CD4-positive, CD25-positive, alpha-beta regulatory T cell (primary cell): Measurements from ENCODE around the gene OR2L3. TPM values are rescaled to one million over a fixed set of nuclear protein-coding genes. Genes with fewer than 3 reads are reported as not detected.

ENCODE experiments used
- ATAC-seq, 2 donors: fragments of 150-1000 bp; cut with Tn5 transposase; one replicate each; pipeline ENCODE4 v1.10.0; 2021; ENCODE audit warnings: low read depth in 2 of 2, moderate number of reproducible peaks in 2 of 2, moderate library complexity in 1 of 2
- DNase-seq, 3 donors: peaks; one replicate each; pipeline versions ENCODE4 v3.0.0 to v3.0.0-alpha.2; 2012 to 2022; ENCODE audit warnings: mixed read lengths in 1 of 3
- H3K27ac ChIP-seq: one replicate; pipeline ENCODE4 v1.7.0; 2013; ENCODE audit warnings: mild to moderate bottlenecking, low read length; ENCODE audit not compliant: insufficient read depth, poor library complexity, severe bottlenecking
- H3K27me3 ChIP-seq: one replicate; pipeline ENCODE4 v1.7.0; 2013; ENCODE audit warnings: low read length; ENCODE audit not compliant: control insufficient read depth, insufficient read depth
- H3K36me3 ChIP-seq: one replicate; pipeline ENCODE4 v1.7.0; 2013; ENCODE audit warnings: mild to moderate bottlenecking, low read length, moderate library complexity; ENCODE audit not compliant: control insufficient read depth, insufficient read depth
- H3K4me1 ChIP-seq: 2 replicates; pipeline ENCODE4 v1.7.0; 2013; ENCODE audit warnings: mild to moderate bottlenecking, low read length; ENCODE audit not compliant: insufficient read depth, control insufficient read depth, poor library complexity, severe bottlenecking
- H3K4me3 ChIP-seq: one replicate; pipeline ENCODE4 v1.7.0; 2013; ENCODE audit warnings: low read depth, mild to moderate bottlenecking, low read length, moderate library complexity
- H3K9me3 ChIP-seq, 2 experiments: 1 replicate in 1 of 2; 2 replicates in 1 of 2; pipeline ENCODE4 v1.7.0; 2013; ENCODE audit warnings: low read length in 2 of 2, mild to moderate bottlenecking in 1 of 2, moderate library complexity in 1 of 2; ENCODE audit not compliant: control insufficient read depth in 2 of 2
- H3K27ac Mint-ChIP-seq, 3 donors: one replicate each; pipeline ENCODE4 v1.8.0; 2020 to 2022; ENCODE audit warnings: mild to moderate bottlenecking in 3 of 3, mixed read lengths in 3 of 3, moderate library complexity in 2 of 3
- H3K27me3 Mint-ChIP-seq: one replicate; pipeline ENCODE4 v1.8.0; 2022; ENCODE audit warnings: mild to moderate bottlenecking, mixed read lengths
- H3K36me3 Mint-ChIP-seq: one replicate; pipeline ENCODE4 v1.8.0; 2020; ENCODE audit warnings: mixed read lengths
- H3K4me1 Mint-ChIP-seq, 4 donors: one replicate each; pipeline ENCODE4 v1.8.0; 2020 to 2022; ENCODE audit warnings: mixed read lengths in 4 of 4, mild to moderate bottlenecking in 1 of 4
- H3K4me3 Mint-ChIP-seq, 4 donors: one replicate each; pipeline ENCODE4 v1.8.0; 2020 to 2022; ENCODE audit warnings: mild to moderate bottlenecking in 4 of 4, mixed read lengths in 4 of 4, moderate library complexity in 3 of 4
- H3K9me3 Mint-ChIP-seq, 7 donors: one replicate each; pipeline ENCODE4 v1.8.0; 2020 to 2022; ENCODE audit warnings: mixed read lengths in 7 of 7, mild to moderate bottlenecking in 3 of 7, moderate library complexity in 2 of 7
- polyA plus RNA-seq, 4 donors: library from polyadenylated mRNA; unstranded; fragments of 300-500 nt; fragmentation: Illumina TruSeq; gene quantifications; one replicate each; pipeline ENCODE4 v1.2.3, GENCODE V29; 2021
- total RNA-seq: library from RNA; stranded (reverse); gene quantifications from one replicate; pipeline ENCODE4 v1.2.3, GENCODE V29; 2022

The OR2L3 gene
- total RNA-seq (not detected), polyA plus RNA-seq (not detected)

- no peaks in the 10 kb centered on the region for H3K4me1 ChIP-seq
- no peak for ATAC-seq
- H3K9me3 ChIP-seq, result no peaks in the 10 kb centered on the region
- Mint-ChIP-seq H3K27me3 (no peaks in the 10 kb centered on the region), H3K27ac (no peak within 1 kb of the TSS), H3K4me3 (no peak within 1 kb of the TSS), H3K9me3 (peaks cover 4 to 26% (median 10%) of the 10 kb centered on the region in 7 donors), H3K4me1 (peaks cover 0 to 4% (median 0%) of the 10 kb centered on the region in 4 donors), H3K36me3 (no peaks in the 10 kb centered on the region)
- H3K36me3 ChIP-seq, result no peaks in the 10 kb centered on the region
- no peak within 1 kb of the TSS for H3K27ac ChIP-seq
- no peak within 1 kb of the TSS for H3K4me3 ChIP-seq
- H3K27me3 ChIP-seq, result no peaks in the 10 kb centered on the region
- no peak for DNase-seq
Measured at GRCh38 chr1:248046536-248046935, at the start of gene OR2L3. OR2L3 (plus strand) TSS chr1:248046836; CDS start chr1:248060682, 13,846 bp downstream.

DNA sequence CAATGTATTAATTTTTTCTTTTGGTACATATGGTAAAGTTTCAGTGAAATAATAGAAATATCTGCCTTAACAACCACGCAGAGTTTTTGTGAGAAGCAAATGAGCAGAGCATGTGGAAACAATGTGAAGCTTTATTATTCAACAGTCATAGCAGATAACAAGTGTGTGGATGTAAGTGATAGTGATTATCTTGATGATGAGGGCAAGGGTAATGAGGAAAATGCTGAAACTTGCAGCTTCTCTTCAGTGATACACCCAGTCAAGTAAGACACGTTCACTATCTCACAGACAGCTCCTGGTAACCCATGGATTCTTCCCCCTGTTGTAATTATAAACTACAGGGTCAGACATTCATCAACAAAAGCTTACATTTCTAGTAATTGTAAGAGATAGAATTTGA is 47.8 kb upstream of the OR2L3 start:
- no peak overlapping the region for H3K27ac Mint-ChIP-seq
- no peak overlapping the region for H3K4me3 Mint-ChIP-seq
- H3K36me3 Mint-ChIP-seq, result no peaks in the 10 kb centered on the region
- Histone ChIP-seq H3K27ac (no peak overlapping the region), H3K4me1 (no peaks in the 10 kb centered on the region), H3K4me3 (no peak overlapping the region), H3K36me3 (no peaks in the 10 kb centered on the region), H3K9me3 (peaks cover 0 to 1% of the 10 kb centered on the region in 2 experiments), H3K27me3 (no peaks in the 10 kb centered on the region)
- DNase-seq, result no peak
- peaks cover 2 to 9% (median 4%) of the 10 kb centered on the region in 7 donors for H3K9me3 Mint-ChIP-seq
- ATAC-seq, result no peak
- H3K4me1 Mint-ChIP-seq, result no peaks in the 10 kb centered on the region
- no peaks in the 10 kb centered on the region for H3K27me3 Mint-ChIP-seq

DNA sequence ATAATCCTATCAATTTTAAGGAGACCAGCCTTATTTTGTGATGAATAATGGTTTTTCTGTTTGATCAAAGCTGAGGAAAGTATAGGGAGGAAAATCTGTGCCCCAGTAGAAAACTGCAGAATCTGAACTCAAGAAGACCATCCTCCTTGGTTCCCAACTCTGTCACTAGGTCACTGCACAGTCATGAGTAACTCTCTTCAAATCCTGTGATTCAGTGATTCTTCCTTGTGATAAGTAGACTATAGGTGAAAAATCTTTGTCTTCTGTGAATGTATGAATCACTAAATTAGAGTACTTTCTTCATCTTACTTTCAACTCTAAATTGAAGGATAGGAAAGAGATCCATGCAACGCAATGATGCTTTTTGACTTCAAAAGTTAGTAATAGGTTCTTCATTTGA is 46.5 kb upstream of the OR2L3 start:
- Mint-ChIP-seq H3K9me3 (peaks cover 0 to 9% (median 3%) of the 10 kb centered on the region in 7 donors), H3K4me3 (no peak overlapping the region), H3K27ac (no peak overlapping the region), H3K27me3 (no peaks in the 10 kb centered on the region), H3K36me3 (no peaks in the 10 kb centered on the region), H3K4me1 (no peaks in the 10 kb centered on the region)
- no peak overlapping the region for H3K4me3 ChIP-seq
- H3K9me3 ChIP-seq, result no peaks in the 10 kb centered on the region
- ATAC-seq (no peak), DNase-seq (no peak)
- no peaks in the 10 kb centered on the region for H3K4me1 ChIP-seq
- H3K36me3 ChIP-seq, result no peaks in the 10 kb centered on the region
- no peaks in the 10 kb centered on the region for H3K27me3 ChIP-seq
- no peak overlapping the region for H3K27ac ChIP-seq

DNA sequence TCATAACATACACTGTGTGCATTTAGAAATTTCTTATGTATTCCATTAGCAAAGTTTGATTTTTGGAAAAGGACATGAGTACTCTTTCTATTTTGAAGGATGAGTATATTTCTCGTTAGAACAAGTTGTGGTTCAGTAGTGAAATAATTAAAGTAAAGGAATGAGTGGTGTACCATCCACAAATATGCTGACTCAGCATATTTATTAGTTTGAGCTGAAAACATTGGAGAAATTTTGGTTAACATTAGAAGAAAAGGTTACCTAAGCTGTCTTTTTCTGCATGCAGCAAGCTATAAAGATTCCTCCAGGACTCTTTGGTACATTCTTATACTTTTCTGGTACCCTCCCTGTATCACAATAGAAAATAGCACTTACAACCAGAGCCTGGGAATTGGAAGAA is 38.9 kb upstream of the OR2L3 start:
- H3K4me1 Mint-ChIP-seq, result no peaks in the 10 kb centered on the region
- Histone ChIP-seq H3K27ac (no peak overlapping the region), H3K9me3 (peaks cover 4 to 7% of the 10 kb centered on the region in 2 experiments), H3K4me1 (no peaks in the 10 kb centered on the region), H3K4me3 (no peak overlapping the region), H3K36me3 (no peaks in the 10 kb centered on the region), H3K27me3 (no peaks in the 10 kb centered on the region)
- no peaks in the 10 kb centered on the region for H3K27me3 Mint-ChIP-seq
- H3K4me3 Mint-ChIP-seq, result no peak overlapping the region
- ATAC-seq (no peak), DNase-seq (no peak)
- no peak overlapping the region for H3K27ac Mint-ChIP-seq
- H3K9me3 Mint-ChIP-seq, result peaks cover 4 to 32% (median 8%) of the 10 kb centered on the region in 7 donors
- H3K36me3 Mint-ChIP-seq, result no peaks in the 10 kb centered on the region

GRCh38 chr1:248009681-248010080 is 37.0 kb upstream of the OR2L3 start:
- Mint-ChIP-seq H3K36me3 (no peaks in the 10 kb centered on the region), H3K9me3 (peaks cover 4 to 32% (median 6%) of the 10 kb centered on the region in 7 donors), H3K27me3 (no peaks in the 10 kb centered on the region), H3K27ac (no peak overlapping the region), H3K4me3 (no peak overlapping the region), H3K4me1 (no peaks in the 10 kb centered on the region)
- H3K27ac ChIP-seq, result no peak overlapping the region
- no peak for DNase-seq
- H3K36me3 ChIP-seq, result no peaks in the 10 kb centered on the region
- no peaks in the 10 kb centered on the region for H3K27me3 ChIP-seq
- H3K9me3 ChIP-seq, result peaks cover 4 to 7% of the 10 kb centered on the region in 2 experiments
- ATAC-seq, result no peak
- H3K4me1 ChIP-seq, result no peaks in the 10 kb centered on the region
- H3K4me3 ChIP-seq, result no peak overlapping the region

DNA sequence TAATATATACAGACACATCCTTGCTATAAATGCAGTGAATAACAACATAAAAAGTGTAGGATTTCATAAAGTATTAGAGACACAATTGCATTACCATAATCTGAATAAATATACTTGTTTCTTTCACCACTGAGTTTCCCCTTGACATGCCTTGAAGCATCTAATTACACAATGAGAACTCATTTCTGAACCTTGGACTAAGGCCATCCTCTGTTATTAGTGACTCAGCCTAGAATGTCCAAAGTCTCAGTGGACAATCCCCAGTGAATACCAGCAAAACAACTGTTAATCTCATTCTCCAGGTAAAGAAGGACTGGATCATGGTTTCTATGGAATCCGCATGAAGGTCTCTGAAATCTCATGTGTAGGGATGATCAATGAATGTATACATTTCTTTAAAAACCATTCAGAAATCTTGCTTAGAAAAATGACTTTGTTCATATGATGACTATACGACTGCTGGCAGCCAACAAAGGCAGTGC is 33.4 kb upstream of the OR2L3 start, which contains the start of gene OR2L5:
Gene OR2L5, plus strand, starts transcription at position 432 of the 482 bp plus-strand sequence. CDS start 8,288 bp downstream, outside the sequence.
- ATAC-seq (no peak), DNase-seq (no peak)
- Mint-ChIP-seq H3K9me3 (peaks cover 0 to 32% (median 10%) of the 10 kb centered on the region in 7 donors), H3K36me3 (no peaks in the 10 kb centered on the region), H3K4me1 (no peaks in the 10 kb centered on the region), H3K27me3 (no peaks in the 10 kb centered on the region), H3K27ac (no peak within 1 kb of the TSS), H3K4me3 (no peak within 1 kb of the TSS)
- Histone ChIP-seq H3K27me3 (no peaks in the 10 kb centered on the region), H3K9me3 (peaks cover 0 to 7% of the 10 kb centered on the region in 2 experiments), H3K4me3 (no peak within 1 kb of the TSS), H3K4me1 (no peaks in the 10 kb centered on the region), H3K36me3 (no peaks in the 10 kb centered on the region), H3K27ac (no peak within 1 kb of the TSS)

GRCh38 chr1:248015803-248016202 is 30.8 kb upstream of the OR2L3 start:
- no peaks in the 10 kb centered on the region for H3K4me1 Mint-ChIP-seq
- no peaks in the 10 kb centered on the region for H3K4me1 ChIP-seq
- no peak overlapping the region for H3K4me3 ChIP-seq
- no peak overlapping the region for H3K4me3 Mint-ChIP-seq
- H3K27me3 ChIP-seq, result no peaks in the 10 kb centered on the region
- ATAC-seq (no peak), DNase-seq (no peak)
- no peaks in the 10 kb centered on the region for H3K27me3 Mint-ChIP-seq
- peaks cover 3 to 16% (median 8%) of the 10 kb centered on the region in 7 donors for H3K9me3 Mint-ChIP-seq
- no peak overlapping the region for H3K27ac ChIP-seq
- H3K9me3 ChIP-seq, result no peaks in the 10 kb centered on the region
- H3K36me3 Mint-ChIP-seq, result no peaks in the 10 kb centered on the region
- no peak overlapping the region for H3K27ac Mint-ChIP-seq
- H3K36me3 ChIP-seq, result no peaks in the 10 kb centered on the region

GRCh38 chr1:248029770-248030169 is 16.9 kb upstream of the OR2L3 start, which contains the start of gene OR2L2:
OR2L2 (plus strand) TSS chr1:248030070; CDS start chr1:248038268, 8,198 bp downstream.
- H3K4me1 Mint-ChIP-seq, result no peaks in the 10 kb centered on the region
- no peaks in the 10 kb centered on the region for H3K27me3 ChIP-seq
- H3K27ac ChIP-seq, result no peak within 1 kb of the TSS
- peaks cover 4 to 13% of the 10 kb centered on the region in 2 experiments for H3K9me3 ChIP-seq
- peaks cover 0 to 23% (median 8%) of the 10 kb centered on the region in 7 donors for H3K9me3 Mint-ChIP-seq
- no peak within 1 kb of the TSS for H3K27ac Mint-ChIP-seq
- DNase-seq (no peak), ATAC-seq (no peak)
- H3K4me3 ChIP-seq, result no peak within 1 kb of the TSS
- no peaks in the 10 kb centered on the region for H3K27me3 Mint-ChIP-seq
- H3K4me3 Mint-ChIP-seq, result no peak within 1 kb of the TSS
- H3K36me3 Mint-ChIP-seq, result no peaks in the 10 kb centered on the region
- H3K36me3 ChIP-seq, result no peaks in the 10 kb centered on the region
- H3K4me1 ChIP-seq, result no peaks in the 10 kb centered on the region
